Measurements from ENCODE around the gene PXN. TPM values are rescaled to one million over a fixed set of nuclear protein-coding genes. Genes with fewer than 3 reads are reported as not detected.

The PXN gene
- total and polyA plus RNA-seq, 2 experiments from 2014 or later = 87.2 to 134 TPM

- in situ Hi-C loops (cut with MboI) = no loop called here
- peaks cover 87% of the 10 kb centered on the region for H3K4me1 ChIP-seq (ENCODE audit: insufficient read depth)
Observed at GRCh38 chr12:120235369-120236323, 29.9 kb downstream of the PXN start.

GRCh38 chr12:120234643-120235368, 30.7 kb downstream of the PXN start:
- Histone ChIP-seq H2AFZ (no peak overlapping the region), H3K4me1 (ENCODE audit: insufficient read depth) (peaks cover 92% of the 10 kb centered on the region), H3K9me2 (ENCODE audit: insufficient read depth) (no peaks in the 10 kb centered on the region), H3K9ac (peak overlapping the region; percentile 78), H3K79me2 (ENCODE audit: insufficient read depth) (peaks cover 82% of the 10 kb centered on the region), H3K9me3 (ENCODE audit: low read depth) (no peaks in the 10 kb centered on the region), H4K20me1 (ENCODE audit: insufficient read depth) (no peaks in the 10 kb centered on the region), H3K4me3 (peak overlapping the region; percentile 36), H3F3A (ENCODE audit: insufficient read depth) (peaks cover 82% of the 10 kb centered on the region), H3K27ac (peak overlapping the region; percentile 98), H3K36me3 (ENCODE audit: low read depth) (no peaks in the 10 kb centered on the region), H3K27me3 (replicated peaks; ENCODE audit: insufficient read depth) (no peaks in the 10 kb centered on the region), H3K4me2 (ENCODE audit: unreplicated experiment) (peak overlapping the region; percentile 58)
- WGBS, 2 experiments (ENCODE audit: low coverage in 1 of 2, low lambda C conversion rate in 2 of 2, missing lambda C conversion rate in 2 of 2) = 0 to 1% methylated on average over 13 of the region's 13 CpGs
- no peak for TF ChIP-seq EZH2phosphoT487 (IDR thresholded peaks at IDR 0.05; ENCODE audit: insufficient read depth, low read depth)
- no peak for TF ChIP-seq EZH2 (IDR thresholded peaks at IDR 0.05; ENCODE audit: insufficient read depth, poor library complexity, severe bottlenecking)
- DNase-seq = peak; percentile 99
- in situ Hi-C loops (cut with MboI) = no loop called here

More at GRCh38 chr12:120235369-120236323, 29.9 kb downstream of the PXN start:
- H4K20me1 ChIP-seq (ENCODE audit: insufficient read depth) = no peaks in the 10 kb centered on the region
- H2AFZ ChIP-seq = no peak overlapping the region
- peaks cover 84% of the 10 kb centered on the region for H3K79me2 ChIP-seq (ENCODE audit: insufficient read depth)
- WGBS, 2 experiments (ENCODE audit: low coverage in 1 of 2, low lambda C conversion rate in 2 of 2, missing lambda C conversion rate in 2 of 2) = 33 to 38% methylated on average over 16 to 18 of the region's 18 CpGs
- DNase-seq = peak; percentile 54
- H3K9me2 ChIP-seq (ENCODE audit: insufficient read depth) = no peaks in the 10 kb centered on the region
- TF ChIP-seq EZH2 (IDR thresholded peaks at IDR 0.05; ENCODE audit: insufficient read depth, poor library complexity, severe bottlenecking) = no peak
- TF ChIP-seq EZH2phosphoT487 (IDR thresholded peaks at IDR 0.05; ENCODE audit: insufficient read depth, low read depth) = no peak
- peak overlapping the region; percentile 54 for H3K4me2 ChIP-seq (ENCODE audit: unreplicated experiment)
- peak overlapping the region; percentile 98 for H3K27ac ChIP-seq
- no peaks in the 10 kb centered on the region for H3K9me3 ChIP-seq (ENCODE audit: low read depth)
- no peaks in the 10 kb centered on the region for H3K27me3 ChIP-seq (replicated peaks; ENCODE audit: insufficient read depth)
- peak overlapping the region; percentile 78 for H3K9ac ChIP-seq
- no peaks in the 10 kb centered on the region for H3K36me3 ChIP-seq (ENCODE audit: low read depth)
- H3F3A ChIP-seq (ENCODE audit: insufficient read depth) = peaks cover 77% of the 10 kb centered on the region
- peak overlapping the region; percentile 19 for H3K4me3 ChIP-seq

GRCh38 chr12:120231316-120232011, 34.1 kb downstream of the PXN start:
- no peak for TF ChIP-seq EZH2phosphoT487 (IDR thresholded peaks at IDR 0.05; ENCODE audit: insufficient read depth, low read depth)
- no peak for TF ChIP-seq EZH2 (IDR thresholded peaks at IDR 0.05; ENCODE audit: insufficient read depth, poor library complexity, severe bottlenecking)
- peak overlapping the region; percentile 59 for H3K4me3 ChIP-seq
- no peaks in the 10 kb centered on the region for H4K20me1 ChIP-seq (ENCODE audit: insufficient read depth)
- H3K27ac ChIP-seq = peak overlapping the region; percentile 98
- no peaks in the 10 kb centered on the region for H3K36me3 ChIP-seq (ENCODE audit: low read depth)
- H2AFZ ChIP-seq = no peak overlapping the region
- no peaks in the 10 kb centered on the region for H3K9me3 ChIP-seq (ENCODE audit: low read depth)
- no peaks in the 10 kb centered on the region for H3K27me3 ChIP-seq (replicated peaks; ENCODE audit: insufficient read depth)
- H3K79me2 ChIP-seq (ENCODE audit: insufficient read depth) = peaks cover 82% of the 10 kb centered on the region
- no peaks in the 10 kb centered on the region for H3K9me2 ChIP-seq (ENCODE audit: insufficient read depth)
- H3K4me1 ChIP-seq (ENCODE audit: insufficient read depth) = peaks cover 86% of the 10 kb centered on the region
- 0% methylated on average over 3 of the region's 3 CpGs for WGBS, 2 experiments (ENCODE audit: low coverage in 1 of 2, low lambda C conversion rate in 2 of 2, missing lambda C conversion rate in 2 of 2)
- peak overlapping the region; percentile 71 for H3K9ac ChIP-seq
- H3F3A ChIP-seq (ENCODE audit: insufficient read depth) = peaks cover 90% of the 10 kb centered on the region
- peak; percentile 97 for DNase-seq
- in situ Hi-C loops (cut with MboI) = no loop called here
- peak overlapping the region; percentile 78 for H3K4me2 ChIP-seq (ENCODE audit: unreplicated experiment)

- H3K9me3 ChIP-seq (ENCODE audit: low read depth) = no peaks in the 10 kb centered on the region
- peak overlapping the region; percentile 59 for H3K4me3 ChIP-seq
- H3K79me2 ChIP-seq (ENCODE audit: insufficient read depth) = peaks cover 82% of the 10 kb centered on the region
- H3F3A ChIP-seq (ENCODE audit: insufficient read depth) = peaks cover 88% of the 10 kb centered on the region
- H3K9ac ChIP-seq = peak overlapping the region; percentile 71
- H3K27ac ChIP-seq = peak overlapping the region; percentile 98
- H4K20me1 ChIP-seq (ENCODE audit: insufficient read depth) = no peaks in the 10 kb centered on the region
- H3K4me1 ChIP-seq (ENCODE audit: insufficient read depth) = peaks cover 81% of the 10 kb centered on the region
- no peak for TF ChIP-seq EZH2phosphoT487 (IDR thresholded peaks at IDR 0.05; ENCODE audit: insufficient read depth, low read depth)
- no peak for TF ChIP-seq EZH2 (IDR thresholded peaks at IDR 0.05; ENCODE audit: insufficient read depth, poor library complexity, severe bottlenecking)
- peak overlapping the region; percentile 78 for H3K4me2 ChIP-seq (ENCODE audit: unreplicated experiment)
- H3K9me2 ChIP-seq (ENCODE audit: insufficient read depth) = no peaks in the 10 kb centered on the region
- no peaks in the 10 kb centered on the region for H3K27me3 ChIP-seq (replicated peaks; ENCODE audit: insufficient read depth)
- H2AFZ ChIP-seq = no peak overlapping the region
- in situ Hi-C loops (cut with MboI) = no loop called here
- WGBS, 2 experiments (ENCODE audit: low coverage in 1 of 2, low lambda C conversion rate in 2 of 2, missing lambda C conversion rate in 2 of 2) = 6% methylated on average over 6 of the region's 6 CpGs
- no peak for DNase-seq
- no peaks in the 10 kb centered on the region for H3K36me3 ChIP-seq (ENCODE audit: low read depth)
Observed at GRCh38 chr12:120230974-120231315, 34.6 kb downstream of the PXN start.

All from GM23248 (cell line).